NCI-H1694 treated with DMSO at 0.1 percent for 48 hours (cell line): ENCODE data around the gene PRKCB.

Experiments used
- DNase-seq: peaks from one replicate; lab custom pipeline; 2025; lab: John Stamatoyannopoulos, UW

Gene PRKCB

DNA sequence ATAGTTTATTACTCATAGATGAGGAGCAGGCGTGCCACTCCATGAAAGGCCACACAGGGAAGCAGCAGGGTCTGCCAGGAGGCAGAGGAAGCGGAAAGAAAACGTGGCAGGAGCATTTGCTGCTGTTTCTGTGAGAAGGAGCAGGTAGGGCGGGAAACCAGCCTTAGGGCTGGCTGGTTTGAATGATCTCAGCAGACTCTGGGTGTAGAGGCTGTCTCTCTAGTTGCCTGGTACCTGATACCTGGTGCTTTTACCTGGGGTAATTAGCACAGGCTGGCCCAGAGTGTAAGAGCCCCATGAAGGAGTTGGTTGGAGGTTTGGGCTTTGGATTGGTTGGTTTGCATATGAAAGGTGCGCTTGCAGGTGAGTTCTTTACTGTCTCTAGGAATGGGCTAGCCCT is 215.3 kb downstream of the PRKCB start:
- DNase-seq, result no peak

DNA sequence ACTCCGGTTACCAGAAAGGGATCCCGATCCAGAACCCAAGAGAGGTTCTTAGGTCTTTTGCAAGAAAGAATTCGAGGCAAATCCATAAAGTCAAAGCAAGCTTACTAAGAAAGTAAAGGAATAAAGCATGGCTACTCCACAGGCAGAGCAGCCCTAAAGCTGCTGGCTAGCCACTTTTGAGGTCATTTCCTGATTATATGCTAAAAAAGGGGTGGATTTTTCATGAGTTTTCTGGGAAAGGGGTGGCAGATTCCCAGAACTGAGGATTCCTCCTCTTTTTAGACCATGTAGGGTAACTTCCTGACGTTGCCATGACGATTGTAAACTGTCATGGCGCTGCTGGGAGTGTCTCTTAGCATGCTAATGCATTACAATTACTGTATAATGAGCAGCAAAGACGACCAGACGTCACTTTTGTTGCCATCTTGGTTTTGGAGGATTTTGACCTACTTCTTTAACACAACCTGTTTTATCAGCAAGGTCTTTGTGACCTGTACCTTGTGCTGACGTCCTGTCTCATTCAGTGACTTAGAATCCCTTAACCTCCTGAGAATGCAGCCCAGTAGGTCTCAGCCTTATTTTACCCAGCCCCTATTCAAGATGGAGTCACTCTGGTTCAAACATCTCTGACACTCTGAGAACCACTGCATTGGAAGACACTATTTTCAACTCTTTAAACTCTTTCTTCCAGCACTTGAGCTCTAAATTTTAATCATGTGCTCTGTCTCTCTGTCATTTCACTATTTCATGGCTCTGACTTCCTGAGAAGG is 216.7 kb downstream of the PRKCB start:
- DNase-seq, result no peak

DNA sequence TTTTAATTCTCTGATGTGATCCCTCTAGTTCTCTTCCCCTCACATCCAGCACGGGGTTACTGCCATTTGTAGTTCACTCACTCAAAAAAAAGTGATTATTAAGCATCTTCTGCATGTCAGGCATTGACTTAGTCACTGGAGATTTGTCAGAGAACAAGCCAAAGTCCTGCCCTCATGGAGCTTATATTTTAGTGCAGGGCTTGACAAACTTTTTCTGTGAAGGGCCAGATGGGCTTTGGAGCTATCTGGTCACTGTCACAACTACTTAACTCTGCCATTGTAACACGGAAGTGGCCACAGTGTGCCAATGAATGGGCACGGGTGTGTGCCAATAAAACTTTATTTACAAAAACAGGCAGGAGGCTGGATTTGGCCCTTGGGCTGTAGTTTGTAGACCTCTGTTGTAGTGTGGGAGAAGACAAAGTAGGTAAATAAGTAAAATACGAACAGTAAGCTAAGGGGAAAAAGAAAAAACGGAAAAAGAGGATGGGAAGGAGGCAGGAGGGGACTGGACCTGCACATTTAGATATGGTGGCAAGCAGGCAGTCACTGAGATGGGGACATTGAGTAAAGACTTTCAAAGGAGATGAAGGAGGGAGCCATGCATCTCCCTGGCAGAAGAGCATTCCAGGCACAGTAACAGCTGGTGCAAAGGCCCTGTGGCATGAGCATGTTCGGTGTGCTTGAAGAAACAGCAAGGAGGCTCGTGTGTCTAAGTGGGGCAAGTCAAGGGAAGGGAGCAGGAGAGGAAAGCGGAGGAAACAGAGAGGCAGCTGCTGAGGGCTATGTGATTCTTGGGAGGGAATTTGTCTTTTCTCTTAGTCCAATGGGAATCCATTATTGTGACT is 217.5 kb downstream of the PRKCB start:
- DNase-seq, result no peak

DNA sequence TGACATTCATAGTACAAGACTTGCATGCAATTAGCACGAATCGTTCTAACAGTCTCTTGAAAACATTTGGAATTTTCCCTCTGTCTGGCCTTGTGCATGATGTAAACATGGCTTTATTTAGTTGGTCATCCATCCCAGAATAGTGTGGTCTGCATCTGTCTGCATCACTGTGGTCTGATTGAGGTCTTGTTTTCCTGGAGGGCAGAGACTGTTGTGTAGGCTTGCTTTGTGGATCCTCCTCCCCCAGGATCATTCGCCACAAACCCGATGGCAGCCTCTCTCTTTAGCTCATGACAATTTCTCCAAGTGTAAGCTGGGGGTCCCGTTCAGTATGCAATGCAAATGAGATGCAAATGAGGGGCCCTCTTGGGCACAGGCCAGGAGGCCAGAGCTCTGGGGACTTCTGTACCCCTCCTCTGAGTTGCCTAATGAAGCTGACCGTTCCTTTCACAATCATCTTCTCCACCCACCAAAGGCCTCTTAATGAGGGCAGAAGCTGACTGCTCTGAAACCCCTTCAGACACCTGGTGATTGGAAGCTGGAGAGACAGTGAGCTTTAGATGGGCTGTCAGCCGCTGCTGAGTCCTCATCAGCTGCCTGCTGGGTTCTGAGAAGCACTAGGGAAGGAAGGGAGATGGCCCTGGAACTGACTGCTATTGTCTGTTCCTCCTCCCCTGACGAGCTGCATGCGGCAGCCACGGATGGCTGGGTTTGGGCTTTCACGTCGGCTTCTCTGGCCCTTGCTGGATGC is 219.1 kb downstream of the PRKCB start:
- no peak for DNase-seq

DNA sequence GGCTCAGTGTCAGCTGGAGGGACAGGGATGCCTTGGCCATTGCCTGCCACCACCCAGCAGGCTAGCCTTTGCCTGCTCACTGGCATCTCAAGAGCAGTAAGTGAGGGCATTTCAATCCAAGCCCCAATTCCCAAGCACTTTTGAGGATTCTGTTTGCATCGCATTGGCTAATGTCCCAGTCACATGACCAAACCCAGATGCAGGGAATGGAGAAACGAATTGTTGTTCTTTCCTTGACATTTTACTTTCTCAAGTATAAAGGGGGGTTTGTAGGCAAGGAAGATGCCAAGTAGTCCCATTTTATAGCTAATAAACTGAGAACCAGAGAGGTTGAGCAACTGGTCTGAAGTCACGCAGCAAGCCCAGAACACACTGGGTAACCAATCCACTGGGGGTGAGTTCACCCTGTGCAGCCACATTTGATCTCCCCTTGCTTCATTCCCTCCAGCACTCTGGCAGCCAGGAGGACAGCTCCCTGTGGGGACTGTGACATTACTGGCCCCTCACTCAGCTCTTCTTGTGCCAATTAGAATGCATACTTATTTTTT is 226.6 kb downstream of the PRKCB start:
- no peak for DNase-seq

DNA sequence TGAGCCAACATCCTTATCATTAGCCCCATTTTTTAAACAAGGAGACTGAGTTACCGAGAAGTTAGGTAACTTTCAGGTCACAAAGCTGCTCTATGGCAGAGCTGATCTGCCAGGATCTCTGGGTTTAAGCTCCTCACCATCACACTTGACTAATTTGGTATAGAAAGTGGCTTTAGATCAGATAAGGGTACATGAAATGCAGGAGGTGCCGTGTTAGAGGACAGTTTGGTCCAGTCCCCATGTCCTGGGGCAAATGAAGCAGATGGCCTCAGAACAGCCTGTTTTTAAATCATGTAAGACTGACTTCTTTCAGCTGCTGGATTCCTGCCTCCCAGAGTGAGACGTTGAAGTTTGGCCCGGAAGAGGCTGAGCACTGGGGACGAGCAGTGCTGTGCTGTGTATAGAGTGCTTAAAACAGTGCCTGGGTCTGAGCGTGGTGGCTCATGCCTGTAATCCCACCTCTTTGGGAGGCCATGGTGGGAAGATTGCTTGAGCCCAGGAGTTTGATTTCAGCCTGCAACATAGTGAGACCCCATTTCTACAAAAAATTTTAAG is 233.3 kb downstream of the PRKCB start:
- DNase-seq, result no peak

DNA sequence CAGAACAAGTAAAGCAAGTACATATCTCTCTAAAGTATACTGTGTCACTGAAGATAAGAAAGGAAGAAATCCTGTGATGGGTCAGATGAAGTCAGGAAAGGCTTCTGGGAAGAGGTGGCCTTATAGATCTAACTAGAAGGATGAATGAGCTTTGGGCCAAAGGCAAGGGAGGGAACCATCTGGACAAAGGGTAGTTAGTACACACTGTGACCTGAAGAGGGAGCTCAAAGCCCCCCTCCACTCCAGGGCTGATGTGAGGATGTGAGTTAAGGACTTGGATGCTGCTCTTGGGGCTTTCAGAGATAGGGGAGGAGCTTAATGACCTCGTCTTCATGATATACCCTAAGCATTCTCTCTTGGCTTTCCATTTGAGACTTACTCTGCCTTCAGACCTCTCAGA is 235.1 kb downstream of the PRKCB start:
- no peak for DNase-seq

DNA sequence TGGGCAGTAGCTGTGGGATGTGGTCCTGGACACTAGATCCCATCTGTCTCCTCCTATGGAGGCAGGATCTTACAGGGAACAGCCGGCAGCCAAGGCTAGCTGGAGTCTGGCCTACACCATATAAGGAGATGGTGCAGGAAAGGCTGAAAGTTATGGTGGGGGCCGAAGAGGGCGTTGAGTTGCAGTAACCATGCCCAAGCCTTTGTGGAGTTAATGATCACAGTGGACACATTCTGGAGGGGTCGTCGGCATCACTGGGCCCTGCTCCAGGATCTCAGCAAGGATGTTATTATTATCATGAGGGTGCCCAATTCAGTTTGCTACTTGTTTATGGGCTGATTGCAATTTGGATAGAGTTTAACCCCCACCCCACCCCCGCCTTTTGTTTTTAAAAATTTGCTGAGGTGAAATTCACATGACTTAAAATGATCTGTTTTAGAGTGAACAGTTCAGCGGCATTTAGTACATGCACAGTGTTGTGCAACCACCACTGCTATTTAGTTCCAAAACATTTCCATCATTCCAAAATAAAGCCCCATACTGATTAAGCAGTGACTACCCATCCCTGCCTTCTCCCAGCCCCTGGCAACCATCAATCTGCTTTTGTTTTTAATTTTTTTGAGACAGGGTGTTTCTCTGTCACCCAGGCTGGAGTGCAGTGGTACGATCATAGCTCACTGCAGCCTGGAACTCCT is 236.0 kb downstream of the PRKCB start:
- no peak for DNase-seq

DNA sequence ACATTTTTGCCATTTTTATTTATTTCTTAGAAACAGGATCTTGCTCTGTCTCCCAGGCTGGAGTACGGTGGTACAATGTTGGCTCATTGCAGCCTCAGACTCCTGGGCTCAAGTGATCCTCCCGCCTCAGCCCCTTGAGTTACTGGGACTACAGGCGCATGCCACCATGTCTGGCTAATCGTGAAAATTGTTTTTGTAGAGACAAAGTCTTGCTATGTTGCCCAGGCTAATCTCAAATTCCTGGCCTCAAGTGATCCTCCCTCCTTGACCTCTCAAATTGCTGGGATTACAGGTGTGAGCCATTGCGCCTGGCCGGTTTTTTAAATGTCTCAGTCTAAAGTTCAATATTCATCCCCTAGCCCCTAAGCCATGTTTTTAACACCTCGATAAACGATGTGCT is 237.5 kb downstream of the PRKCB start:
- no peak for DNase-seq

DNA sequence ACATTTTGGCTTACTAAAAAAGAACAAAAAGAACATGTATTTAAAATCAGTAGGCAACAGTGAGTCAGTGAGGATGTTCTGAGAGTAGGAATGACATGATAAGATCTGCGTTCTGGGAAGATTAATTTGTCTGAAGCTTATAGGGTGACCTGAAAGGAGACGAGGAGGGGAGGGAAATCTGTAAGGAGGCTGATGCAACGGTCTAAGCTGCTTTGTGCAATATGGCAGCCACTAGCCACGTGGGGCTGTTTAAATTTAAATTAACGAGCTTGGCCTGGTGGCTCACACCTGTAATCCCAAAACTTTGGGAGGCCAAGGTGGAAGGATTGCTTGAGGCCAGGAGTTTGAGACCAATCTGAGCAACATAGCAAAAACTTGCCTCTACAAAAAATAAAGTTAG is 238.8 kb downstream of the PRKCB start:
- no peak for DNase-seq

DNA sequence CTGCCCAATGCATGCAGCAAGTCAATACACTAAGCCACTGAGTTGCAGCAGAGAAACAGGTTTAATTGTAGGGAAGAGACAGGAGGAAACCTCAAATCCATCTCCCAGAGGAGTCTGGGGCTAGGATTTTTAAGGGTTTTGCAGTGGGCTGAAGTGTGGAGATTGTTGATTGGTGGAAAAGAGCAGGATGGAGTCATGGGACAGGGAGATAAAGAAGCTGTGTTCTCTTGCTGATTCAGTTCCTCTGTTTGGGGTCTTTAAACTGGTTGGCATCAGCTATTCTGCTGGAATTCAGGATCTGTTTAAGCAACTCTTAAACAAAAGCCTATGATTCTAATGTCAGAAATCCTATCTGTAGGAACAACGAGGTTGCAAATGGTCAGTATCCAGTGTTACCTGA is 239.5 kb downstream of the PRKCB start:
- no peak for DNase-seq

DNA sequence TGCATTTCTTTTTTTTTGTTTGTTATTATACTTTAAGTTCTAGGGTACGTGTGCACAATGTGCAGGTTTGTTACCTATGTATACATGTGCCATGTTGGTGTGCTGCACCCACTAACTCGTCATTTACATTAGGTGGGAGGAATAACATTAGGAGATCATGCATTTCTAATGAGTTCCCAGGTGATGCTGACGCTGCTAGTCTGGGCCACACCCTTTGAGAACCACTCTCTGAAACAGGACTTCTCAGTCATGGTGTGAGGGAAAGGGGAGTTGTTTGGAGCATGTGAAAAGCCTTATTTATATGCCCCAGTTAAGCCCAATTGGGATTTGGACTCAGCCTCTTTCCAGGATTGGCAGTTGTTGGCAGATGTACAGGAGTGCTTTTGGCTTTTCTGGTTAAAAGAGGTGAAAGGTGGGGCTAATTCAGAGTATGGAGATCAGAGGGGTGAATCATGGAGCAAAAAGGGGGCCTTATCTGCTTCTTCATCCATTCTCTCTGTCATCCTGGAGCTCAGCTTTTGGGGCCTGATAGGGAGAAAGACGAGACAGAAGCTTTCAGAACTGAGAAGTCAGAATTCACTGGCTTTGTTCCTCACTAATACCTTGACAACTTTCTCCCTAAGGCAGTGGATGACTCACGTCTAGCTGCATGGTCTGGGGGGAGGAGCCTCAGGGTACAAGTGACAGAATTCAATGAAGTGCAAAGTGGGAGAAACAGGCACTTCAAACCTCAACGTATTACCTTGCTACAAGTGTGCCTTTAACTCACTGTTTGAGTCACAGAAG is 240.3 kb downstream of the PRKCB start:
- no peak for DNase-seq

DNA sequence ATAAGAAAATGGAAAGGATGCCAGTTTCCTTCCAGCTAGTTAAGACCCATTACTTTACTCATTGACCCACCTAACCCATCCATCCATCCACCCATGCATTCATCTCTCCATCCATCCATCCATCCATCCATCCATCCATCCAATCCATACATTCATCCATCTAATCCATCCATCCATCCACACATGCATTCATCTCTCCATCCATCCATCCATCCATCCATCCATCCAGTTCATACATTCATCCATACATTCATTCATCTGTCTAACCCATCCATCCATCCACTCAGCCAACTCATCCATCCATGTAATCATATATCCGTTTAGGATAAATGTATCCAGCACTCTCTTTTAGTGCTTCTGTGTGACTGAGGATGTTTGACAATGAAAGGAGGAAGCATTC is 241.5 kb downstream of the PRKCB start:
- DNase-seq, result no peak

DNA sequence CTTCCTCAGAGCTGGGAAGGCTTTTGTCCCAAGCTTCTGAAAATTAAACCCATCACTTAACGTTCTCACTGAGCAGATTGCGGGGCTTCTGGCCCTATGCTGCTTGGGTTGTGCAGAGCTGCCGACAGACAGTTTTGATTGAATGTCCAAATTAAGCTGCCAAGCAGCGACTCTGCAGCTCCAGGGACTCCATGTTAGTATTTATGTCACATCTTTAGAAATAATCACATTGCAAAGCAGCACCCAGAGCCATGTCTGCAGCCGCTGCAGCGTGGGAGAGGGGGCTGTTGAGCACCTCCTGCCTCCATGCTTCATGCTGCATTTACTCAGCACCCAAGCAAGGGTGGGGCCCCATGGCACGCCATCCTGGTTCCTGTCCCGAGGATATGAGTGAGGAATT is 242.2 kb downstream of the PRKCB start:
- no peak for DNase-seq

DNA sequence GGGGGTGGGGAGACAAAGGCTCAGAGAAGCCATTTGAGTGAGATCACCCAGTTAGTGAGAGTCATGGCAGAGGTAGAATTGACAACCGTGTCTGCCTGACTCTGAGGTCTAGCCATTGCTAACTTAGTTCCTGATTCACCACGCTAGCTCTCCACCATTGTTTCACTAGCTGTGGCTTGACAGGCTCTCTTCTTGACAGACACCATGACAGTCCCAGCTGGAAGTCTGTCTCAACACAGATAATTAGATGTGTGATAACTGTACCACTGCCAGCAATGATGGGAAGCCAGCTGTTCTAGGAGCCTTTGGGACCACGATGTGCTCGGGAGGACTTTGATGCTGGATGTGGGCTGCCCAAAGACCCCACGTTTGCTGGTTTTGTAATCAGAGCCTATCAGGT is 249.9 kb downstream of the PRKCB start:
- no peak for DNase-seq

DNA sequence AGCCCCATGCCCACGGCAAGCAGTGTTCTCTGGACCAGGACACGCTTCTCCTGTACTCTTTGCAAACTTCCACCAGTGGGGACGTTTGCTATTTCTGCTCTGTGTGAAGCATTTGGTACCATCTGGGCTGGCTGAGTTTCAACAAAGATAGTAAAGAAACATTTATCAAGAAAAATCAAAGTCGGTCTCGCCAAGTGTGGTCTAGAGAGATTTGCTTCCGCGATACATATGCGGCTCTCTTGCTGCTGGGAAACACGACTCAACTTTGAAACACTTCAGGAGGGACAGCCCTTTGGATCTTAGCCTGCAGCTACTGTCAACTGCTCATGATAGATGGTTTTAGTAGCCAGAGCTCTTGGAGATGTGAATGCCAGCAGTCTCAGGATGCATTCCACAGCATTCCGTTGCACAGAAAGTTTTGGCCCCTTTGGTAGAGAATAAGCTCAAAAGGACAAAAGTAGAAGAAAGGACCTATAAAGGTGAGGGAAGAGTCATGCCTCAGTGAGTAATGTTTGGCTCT is 252.2 kb downstream of the PRKCB start:
- DNase-seq, result no peak

DNA sequence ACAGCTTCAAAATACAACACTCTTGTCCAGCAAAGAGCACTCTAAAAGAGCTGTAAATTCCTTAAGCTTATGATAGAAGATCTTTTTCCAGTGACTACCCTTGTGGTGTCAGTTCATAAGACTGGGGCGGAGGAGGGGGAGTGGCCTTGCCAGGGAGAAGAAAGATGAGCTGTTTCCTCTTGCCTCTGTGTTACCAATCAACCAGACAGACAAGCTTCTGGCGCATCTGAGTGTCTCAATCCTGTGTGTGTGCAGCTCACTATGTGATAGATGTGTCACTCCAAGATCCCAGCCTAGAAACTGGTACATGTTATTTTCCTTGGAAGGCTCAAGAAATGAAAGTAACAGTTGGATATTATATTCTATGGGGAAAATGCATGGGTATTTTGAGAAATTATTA is 253.0 kb downstream of the PRKCB start:
- DNase-seq, result no peak

DNA sequence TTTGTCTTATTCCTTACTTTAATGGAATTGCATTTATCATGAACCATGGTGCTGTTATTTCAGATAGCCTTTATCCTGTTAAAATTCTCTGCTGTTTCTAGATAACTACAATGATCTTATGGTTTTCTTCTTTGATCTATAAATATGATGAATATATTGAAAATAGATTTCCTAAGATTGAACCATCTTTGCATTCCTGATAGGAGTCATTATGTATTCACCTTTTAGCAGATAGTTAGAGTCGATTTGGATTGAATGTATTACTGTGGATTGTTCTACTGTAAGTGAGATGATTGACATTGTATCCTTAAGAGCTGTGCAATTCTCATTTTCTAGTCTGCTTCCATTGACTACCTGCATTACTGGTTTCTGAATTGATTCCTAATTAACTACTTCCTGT is 255.3 kb downstream of the PRKCB start:
- no peak for DNase-seq

DNA sequence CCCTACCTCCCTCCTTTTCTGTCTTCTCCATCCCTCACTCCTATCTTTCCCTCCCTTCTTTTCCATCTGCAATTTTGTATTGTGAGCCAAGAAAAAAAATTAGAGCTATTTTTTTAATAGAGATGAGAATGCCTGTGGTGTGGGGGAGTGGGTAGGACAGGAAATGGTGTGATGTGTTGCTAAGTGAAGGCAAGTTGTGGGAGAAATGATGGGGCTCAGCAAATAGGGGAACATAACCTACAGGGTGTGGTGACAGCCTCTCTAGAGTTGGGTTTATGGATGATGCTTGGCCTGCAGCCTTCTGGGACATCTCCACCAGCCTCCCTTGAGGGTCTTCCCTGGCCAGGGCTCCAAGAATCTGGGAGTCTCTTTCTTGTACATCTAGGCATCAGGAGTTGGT is 257.3 kb downstream of the PRKCB start:
- DNase-seq, result no peak

DNA sequence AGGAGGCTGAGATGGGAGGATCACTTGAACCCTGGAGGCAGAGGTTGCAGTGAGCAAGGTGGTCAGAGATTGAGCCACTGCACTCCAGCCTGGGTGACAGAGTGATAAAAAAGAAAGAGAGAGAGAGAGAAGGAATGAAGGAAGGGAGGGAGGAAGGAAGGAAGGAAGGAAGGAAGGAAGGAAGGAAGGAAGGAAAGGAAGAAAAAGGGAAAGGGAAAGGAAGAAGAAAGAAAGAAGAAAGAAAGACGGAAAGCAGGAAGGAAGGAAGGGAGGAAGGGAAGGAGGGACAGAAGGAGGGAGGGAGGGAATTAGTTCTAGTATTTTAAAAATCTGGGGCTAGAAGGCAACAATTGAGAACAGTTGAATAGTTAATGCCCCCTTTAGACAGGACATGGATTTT is 258.9 kb downstream of the PRKCB start:
- DNase-seq, result no peak

DNA sequence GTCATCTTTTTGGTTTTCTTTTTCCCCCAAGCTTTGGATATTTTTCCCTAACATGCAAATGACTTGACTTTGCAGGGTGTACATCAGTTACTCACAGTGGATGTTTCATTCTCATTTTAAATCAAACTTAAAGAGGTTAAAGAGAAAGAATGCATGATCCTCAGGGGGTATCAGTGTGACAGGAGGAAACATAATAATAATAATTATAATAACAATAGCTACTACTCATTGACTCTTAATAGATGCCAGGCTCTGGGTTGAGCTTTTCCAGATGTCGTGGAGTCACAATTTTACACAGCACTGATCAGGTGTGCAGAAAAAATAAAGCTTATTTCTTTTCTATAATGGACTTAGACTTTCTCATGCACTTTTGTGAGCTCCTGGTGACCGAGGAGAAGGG is 263.1 kb downstream of the PRKCB start:
- DNase-seq, result no peak
